ENCODE results near the gene BMERB1.

- no peak for TF ChIP-seq POLR2A (IDR thresholded peaks at IDR 0.05)
- no peak for TF ChIP-seq CTCF (IDR thresholded peaks at IDR 0.05)
Measured at GRCh38 chr16:15415511-15415985, 18.8 kb upstream of the BMERB1 start.
